NCI-H82 treated with DMSO at 0.1 percent for 48 hours (cell line): ENCODE measurements around the gene STPG1.

Source experiments
- DNase-seq: peaks from one replicate; lab custom pipeline; 2025; ENCODE audit not compliant: unreplicated experiment; lab: John Stamatoyannopoulos, UW

Gene STPG1

DNA sequence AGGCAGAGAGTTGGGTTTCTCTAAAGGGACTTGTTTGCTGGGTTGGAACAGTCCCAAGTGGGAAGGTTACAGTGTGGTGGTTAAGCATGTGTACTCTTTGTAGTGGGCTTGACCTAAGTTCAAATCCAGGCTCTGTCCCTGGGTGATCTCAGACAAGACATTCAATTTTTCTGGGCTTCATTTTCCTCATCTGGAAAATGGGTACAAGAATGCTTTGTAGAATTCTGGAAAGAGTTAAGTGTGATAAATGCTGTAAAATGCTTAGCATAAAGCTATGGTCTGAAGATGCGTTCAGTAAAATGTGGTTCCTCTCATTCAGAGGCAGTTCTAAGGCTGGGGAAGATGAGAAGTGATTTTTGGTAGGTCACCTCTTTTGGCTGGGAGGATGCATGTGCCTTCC, 93.6 kb downstream of the STPG1 start:
- no peak for DNase-seq

- DNase-seq = no peak
Observed at GRCh38 chr1:24319312-24319863, 94.2 kb downstream of the STPG1 start, which contains the start of gene GRHL3. Gene GRHL3 (plus strand): TSS chr1:24319357. CDS start chr1:24319552, 195 bp downstream.

DNA sequence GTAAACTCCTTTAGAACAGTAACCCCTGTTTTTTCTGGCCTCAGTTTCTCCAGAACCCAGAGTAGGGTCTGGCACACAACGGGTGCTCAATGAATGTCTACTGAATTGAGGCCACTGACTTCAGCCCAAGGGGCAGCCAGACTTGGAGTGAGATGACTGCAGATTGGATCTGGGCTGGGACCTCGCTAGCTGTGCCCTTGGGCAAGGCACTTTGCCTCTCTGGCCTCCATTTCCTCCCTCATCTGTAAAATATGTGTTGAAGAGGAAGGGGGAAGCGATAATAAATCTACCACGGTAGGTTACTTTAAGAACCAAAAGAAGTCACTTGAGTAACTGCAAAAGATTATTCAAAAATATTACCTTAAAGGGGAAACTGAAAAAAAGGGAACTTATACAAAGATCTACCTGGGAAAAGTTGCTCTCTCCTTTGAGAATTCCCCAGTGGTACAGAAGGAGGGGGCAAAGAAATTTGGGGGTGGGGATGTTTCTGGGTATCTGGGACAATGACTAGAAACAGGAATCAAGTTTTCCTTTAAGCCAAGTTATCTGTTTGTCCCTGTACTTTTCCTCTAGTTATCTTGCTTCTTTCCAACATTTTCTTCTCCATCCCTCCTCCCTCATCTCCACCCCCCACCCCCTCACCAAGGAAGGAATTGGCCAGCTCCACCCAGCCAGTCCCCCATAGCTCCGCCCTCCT, 94.8 kb downstream of the STPG1 start:
- no peak for DNase-seq

- no peak for DNase-seq
Observed at GRCh38 chr1:24317956-24318614, 95.5 kb downstream of the STPG1 start.

DNA sequence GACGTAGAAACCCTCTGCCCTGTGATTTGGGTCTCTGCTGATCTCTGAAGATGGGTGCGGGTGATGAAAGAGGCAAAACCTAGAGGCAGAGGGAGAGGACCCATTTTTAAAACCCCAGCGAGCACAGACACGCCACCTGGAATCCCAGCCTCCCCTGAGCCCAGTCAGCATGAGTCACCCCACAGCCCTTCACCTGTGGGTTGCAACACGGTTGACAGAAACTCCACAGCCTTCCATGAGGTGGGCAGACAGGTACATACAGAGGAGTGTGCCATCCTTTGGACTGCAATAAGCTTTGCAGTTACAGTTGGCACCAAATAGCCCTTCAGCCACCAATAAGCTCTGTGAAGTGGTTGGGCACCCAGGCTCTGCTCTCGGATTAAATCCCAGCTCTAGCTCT, 96.5 kb downstream of the STPG1 start:
- no peak for DNase-seq

- no peak for DNase-seq
Observed at GRCh38 chr1:24316645-24317044, 96.9 kb downstream of the STPG1 start.

DNA sequence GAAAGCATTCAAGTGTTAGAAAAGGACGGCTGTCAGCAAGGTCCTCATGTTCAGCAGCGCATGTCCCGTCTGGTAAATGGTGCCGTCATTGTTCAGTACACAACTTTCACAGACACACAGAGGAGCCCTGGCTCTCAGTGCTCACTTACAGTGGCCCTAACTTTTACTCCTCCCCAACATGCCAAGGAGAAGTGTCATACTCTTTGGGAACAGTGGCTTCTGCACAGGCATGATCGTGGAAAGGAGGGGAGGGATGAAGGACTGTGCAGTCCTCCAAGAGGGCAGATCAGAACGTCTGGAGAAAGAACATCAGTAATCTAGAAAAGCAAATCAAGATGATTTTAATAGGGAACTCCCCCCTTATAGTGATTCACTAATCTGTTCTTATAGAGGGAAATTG, 98.2 kb downstream of the STPG1 start:
- DNase-seq = no peak

- no peak for DNase-seq
Observed at GRCh38 chr1:24311741-24312140, 101.8 kb downstream of the STPG1 start.

DNA sequence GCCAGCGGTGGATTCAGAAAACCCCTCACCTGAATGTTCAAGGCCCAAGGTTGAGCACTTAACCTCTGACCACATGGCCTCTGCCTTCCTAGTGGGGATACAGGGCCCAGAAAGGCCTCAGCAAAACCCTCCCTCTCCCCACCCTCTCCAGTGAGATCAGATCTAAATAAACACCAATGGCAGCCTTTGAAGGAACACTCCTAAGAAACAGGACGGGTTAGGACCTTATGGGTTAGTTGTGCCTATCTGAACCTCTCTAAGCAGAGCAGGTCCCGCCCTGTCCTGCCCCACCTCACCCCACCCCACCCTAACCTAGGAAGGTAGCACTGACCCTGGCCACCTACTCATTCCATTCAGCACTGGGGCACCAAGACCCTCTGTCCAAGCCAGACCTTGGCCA, 102.3 kb downstream of the STPG1 start:
- DNase-seq = no peak

DNA sequence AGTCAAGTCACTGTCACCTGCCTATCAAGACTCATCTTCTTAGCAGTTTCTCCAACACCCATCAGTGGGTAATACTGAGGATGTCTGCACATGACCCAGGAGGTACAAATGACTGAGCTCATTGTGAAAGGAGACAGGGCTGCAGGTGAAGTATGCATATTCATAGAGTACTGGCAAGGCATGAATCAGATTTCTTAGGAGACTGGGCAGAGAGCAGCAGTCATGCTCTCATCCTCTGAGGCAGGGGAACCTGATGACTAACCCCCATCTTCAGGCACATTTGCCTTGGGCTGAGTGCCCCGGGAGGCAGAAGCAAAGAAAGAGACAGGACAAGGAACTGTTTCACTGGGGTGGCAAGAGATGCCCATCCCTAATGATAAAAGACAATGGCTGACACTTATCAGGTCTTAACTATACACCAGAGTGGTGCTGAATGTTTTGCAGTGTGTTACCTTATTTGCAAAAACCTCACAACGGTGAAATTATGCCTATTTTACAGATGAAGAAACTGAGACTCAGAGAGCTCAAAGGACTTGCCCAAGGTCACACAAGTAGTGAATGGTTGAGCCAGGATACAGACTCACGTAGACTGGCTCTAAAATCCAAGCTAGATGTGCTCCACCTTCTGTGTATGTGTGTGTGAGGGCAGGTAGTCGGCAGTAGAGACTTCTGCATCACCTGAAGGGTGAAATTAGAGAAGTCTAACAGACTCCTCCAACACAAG, 103.7 kb downstream of the STPG1 start:
- DNase-seq = no peak

DNA sequence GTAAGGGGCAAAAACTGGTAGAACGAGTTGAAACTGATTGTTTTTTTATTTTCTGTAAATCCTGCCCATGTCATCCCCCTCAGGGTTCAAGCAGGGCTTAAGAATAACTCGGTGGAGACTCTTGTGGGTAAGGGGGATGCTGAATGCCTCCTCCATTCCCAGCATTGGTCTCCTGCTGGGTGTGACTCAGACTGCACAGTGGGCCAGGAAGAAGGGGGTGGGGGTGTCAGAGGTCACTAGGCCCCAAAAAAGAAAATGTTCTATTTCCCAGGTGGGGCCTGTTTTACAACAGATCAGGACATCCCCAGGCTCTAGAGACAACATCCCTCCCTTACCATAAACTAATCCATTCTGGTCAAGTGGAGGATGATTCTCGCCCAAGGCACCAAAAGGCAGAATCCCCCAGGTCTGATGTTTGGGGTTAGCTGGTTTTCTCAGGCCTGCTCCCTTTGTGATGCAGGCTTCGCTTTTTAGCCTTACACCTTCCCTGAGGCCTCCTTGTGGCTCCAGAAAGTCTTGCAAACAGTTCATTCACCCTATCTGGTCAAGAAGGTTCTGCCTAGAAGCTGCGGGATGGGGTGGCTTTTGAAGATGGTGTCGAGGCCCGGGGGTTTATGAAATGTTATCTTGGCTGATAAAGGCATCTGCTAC, 105.1 kb downstream of the STPG1 start:
- no peak for DNase-seq
